CD4-positive, alpha-beta T cell treated with Interleukin-21 for 1 hour (primary cell): ENCODE results near the gene ESR1.
"Not testable (repeated sequence)": the region's sequence is repeated elsewhere in the genome, so short reads cannot be mapped to it uniquely, and the experiment has no call there.

Source experiments
- DNase-seq: peaks from one replicate; pipeline ENCODE4 v3.0.0-alpha.2; 2020

The ESR1 gene

GRCh38 chr6:151899796-151900195 is 92.3 kb downstream of the ESR1 start:
- DNase-seq: not testable (repeated sequence)

GRCh38 chr6:151900256-151900655 is 92.8 kb downstream of the ESR1 start:
- no peak for DNase-seq

GRCh38 chr6:151901009-151901411 is 93.5 kb downstream of the ESR1 start:
- no peak for DNase-seq

GRCh38 chr6:151904631-151905030 is 97.1 kb downstream of the ESR1 start:
- no peak for DNase-seq

- DNase-seq: no peak
Observed at GRCh38 chr6:151905072-151905471, 97.6 kb downstream of the ESR1 start.

GRCh38 chr6:151905854-151906253 is 98.4 kb downstream of the ESR1 start:
- DNase-seq: no peak

- no peak for DNase-seq
Observed at GRCh38 chr6:151911401-151911800, 103.9 kb downstream of the ESR1 start.

- DNase-seq: no peak
Observed at GRCh38 chr6:151914484-151914883, 107.0 kb downstream of the ESR1 start.

- DNase-seq: no peak
Observed at GRCh38 chr6:151916075-151916474, 108.6 kb downstream of the ESR1 start.

GRCh38 chr6:151916680-151917164 is 109.2 kb downstream of the ESR1 start:
- DNase-seq: no peak

- no peak for DNase-seq
Observed at GRCh38 chr6:151917531-151918329, 110.2 kb downstream of the ESR1 start.

- no peak for DNase-seq
Observed at GRCh38 chr6:151940307-151940706, 132.8 kb downstream of the ESR1 start.

GRCh38 chr6:151948002-151948743 is 140.7 kb downstream of the ESR1 start:
- peak; percentile 7 for DNase-seq

- no peak for DNase-seq
Observed at GRCh38 chr6:151958332-151958731, 150.8 kb downstream of the ESR1 start.

GRCh38 chr6:151959086-151959485 is 151.6 kb downstream of the ESR1 start:
- DNase-seq: no peak

GRCh38 chr6:151961809-151962208 is 154.3 kb downstream of the ESR1 start:
- DNase-seq: no peak

GRCh38 chr6:151962246-151962846 is 154.9 kb downstream of the ESR1 start:
- peak; percentile 3 for DNase-seq

- no peak for DNase-seq
Observed at GRCh38 chr6:151963001-151963400, 155.5 kb downstream of the ESR1 start.

GRCh38 chr6:151964412-151964811 is 156.9 kb downstream of the ESR1 start:
- DNase-seq: not testable (repeated sequence)

GRCh38 chr6:151974061-151974617 is 166.7 kb downstream of the ESR1 start:
- no peak for DNase-seq

- no peak for DNase-seq
Observed at GRCh38 chr6:151975795-151976194, 168.3 kb downstream of the ESR1 start.

GRCh38 chr6:151988199-151988598 is 180.7 kb downstream of the ESR1 start:
- not testable (repeated sequence) for DNase-seq

GRCh38 chr6:151992091-151992490 is 184.6 kb downstream of the ESR1 start:
- DNase-seq: no peak
